Measurements from ENCODE around the gene TUBGCP6. TPM values are rescaled to one million over a fixed set of nuclear protein-coding genes. Genes with fewer than 3 reads are reported as not detected.
A peak's percentile ranks its signal among the peaks of the same experiment; 100 is the strongest.

The TUBGCP6 gene
- polyA plus RNA-seq, 10 donors, result 15.8 to 38.6 (median 24.1) TPM

DNA sequence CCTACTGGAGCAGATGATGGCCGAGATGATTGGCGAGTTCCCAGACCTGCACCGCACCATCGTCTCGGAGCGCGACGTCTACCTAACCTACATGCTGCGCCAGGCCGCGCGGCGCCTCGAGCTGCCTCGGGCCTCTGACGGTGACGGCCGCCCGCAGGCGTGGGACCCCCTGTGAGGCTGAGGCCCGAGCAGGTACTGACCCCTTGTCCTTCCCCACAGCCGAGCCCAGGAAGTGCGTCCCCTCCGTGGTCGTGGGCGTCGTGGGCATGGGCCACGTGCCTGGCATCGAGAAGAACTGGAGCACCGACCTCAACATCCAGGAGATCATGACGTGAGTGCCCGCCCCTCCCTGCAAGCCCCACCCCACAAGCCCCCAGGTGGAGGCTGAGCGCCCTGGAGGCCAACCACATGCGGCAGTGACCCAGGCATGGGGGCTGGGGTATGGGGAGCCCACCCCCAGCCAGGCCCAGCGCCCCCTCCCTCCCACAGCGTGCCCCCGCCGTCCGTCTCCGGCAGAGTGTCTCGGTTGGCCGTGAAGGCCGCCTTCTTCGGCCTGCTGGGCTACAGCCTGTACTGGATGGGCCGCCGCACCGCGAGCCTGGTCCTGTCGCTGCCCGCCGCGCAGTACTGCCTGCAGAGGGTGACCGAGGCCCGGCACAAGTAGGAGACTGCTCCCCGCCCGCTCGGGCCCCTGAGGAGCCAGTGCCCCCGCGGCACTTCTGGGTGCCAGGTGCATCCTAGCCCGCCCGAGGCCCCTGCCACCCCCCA is 46.8 kb downstream of the TUBGCP6 start:
- no peak for DNase-seq

- DNase-seq, result no peak
These were observed 47.6 kb downstream of the TUBGCP6 start for GRCh38 chr22:50197000-50197800.

- DNase-seq, result no peak
These were observed 48.6 kb downstream of the TUBGCP6 start for GRCh38 chr22:50196256-50196655.

DNA sequence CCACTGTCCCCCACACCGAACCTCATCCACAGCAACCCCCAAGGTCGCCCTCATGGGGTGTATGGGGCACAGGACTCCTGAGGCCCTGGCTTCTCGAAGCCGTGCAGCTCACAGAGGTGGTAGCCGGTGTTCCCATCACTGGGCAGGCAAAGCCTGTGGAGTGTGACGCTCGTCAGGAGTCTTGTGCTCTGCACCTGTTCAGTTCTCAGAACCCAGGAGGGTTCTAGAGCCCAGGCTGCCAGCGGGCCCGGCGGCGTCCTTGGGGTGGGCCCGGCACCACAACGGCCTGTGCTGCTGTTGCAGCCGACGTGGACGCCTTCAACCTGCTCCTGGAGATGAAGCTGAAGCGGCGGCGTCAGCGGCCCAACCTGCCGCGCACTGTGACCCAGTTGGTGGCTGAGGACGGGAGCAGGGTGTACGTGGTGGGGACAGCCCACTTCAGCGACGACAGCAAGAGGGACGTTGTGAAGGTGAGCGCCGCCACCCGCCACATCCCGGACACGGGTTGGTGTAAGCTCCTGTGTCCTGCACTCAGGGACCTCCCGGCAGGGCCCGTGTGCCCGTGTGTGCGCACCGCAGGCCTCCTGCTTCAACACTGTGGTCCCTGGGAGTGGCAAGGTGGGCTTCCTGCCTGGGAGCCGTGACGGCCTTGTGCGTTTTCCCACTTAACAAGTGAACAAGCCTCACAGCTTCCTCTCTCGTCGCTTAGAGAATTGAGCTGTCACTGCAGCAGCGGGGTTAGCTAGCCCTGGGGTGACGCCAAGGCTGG is 50.6 kb downstream of the TUBGCP6 start:
- no peak for DNase-seq

DNA sequence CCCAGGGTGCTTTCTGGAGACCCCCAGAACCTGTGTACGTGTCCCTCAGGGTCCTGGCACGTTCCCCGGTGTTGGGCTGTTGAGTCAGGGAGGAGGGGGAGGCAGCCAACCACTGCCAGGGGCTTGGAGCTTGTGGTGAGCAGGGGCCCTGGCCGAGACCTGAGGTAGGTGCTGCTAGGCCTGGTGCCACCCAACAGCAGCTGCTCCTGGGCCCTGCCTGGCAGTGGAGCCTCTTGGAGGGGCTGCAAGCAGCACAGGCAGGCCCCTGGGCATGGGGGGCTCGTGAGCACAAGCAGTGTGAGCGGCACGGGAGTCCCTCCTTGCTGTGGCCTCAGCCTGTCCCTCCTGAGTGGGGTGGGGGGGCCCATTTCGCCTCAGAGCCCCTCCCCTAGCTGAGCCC is 51.2 kb downstream of the TUBGCP6 start:
- DNase-seq, result no peak

- DNase-seq, result no peak
These were observed 52.2 kb downstream of the TUBGCP6 start for GRCh38 chr22:50192436-50193204.

DNA sequence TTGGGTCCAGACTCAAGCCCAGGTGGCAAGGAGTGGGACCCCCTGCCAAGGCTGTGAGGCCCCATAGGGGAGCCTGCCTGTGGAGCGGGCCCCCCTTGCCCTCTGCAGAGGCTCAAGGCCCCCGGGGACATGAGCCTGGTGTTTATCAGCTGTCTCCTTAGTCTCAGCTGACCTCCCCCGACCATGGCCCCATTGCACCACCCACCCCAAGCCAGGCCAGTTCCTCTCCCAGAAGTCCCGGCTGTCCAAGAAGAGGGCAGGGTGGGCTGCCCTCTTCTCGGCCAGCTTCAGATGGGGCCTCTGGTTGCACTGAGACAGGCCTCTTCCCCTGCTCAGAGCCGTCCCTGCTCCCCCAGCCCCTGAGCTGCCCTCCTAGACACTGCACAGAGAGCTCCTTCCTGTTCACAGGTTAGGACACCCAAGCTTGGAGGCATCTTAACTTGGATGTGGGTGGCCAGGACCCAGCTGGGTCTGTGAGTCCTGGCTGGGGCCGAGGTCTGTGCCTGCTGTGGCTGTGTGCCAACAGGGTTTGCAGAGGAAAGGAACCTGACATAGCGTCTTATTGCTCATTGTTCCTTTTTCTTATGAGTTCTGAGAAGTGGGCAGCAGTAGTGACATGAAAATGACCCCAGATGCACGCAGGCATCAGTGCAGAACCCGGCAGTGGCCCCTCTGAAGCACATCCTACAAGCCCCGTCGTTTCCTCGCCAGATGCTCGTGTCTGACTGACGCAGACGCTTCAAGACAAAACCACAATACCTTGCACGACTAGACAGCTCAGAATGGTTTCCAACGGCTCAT is 53.7 kb downstream of the TUBGCP6 start:
- DNase-seq, result peak in 1 of 3 donors; percentile 60

GRCh38 chr22:50190182-50190940 is 54.5 kb downstream of the TUBGCP6 start:
- peak in 1 of 3 donors; percentile 80 for DNase-seq

DNA sequence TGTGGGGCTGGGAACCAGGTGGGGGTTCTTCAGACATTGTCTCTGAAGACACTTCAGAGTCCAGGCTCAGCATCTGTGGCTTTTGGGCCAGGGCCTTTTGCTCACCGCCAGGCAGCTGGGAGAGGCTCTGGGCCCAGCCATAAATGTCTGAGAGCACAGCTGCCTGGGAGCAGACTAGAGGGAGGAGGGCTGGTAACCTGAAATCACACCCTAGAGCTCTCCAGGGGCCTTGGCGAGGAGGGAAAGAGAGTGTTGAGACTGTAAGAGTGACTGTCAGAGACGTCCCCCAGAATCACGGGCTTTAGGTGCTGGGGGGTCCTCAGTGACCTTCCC is 55.0 kb downstream of the TUBGCP6 start:
- peak; percentile 44 to 85 (median 44) for DNase-seq

GRCh38 chr22:50189184-50189848 is 55.5 kb downstream of the TUBGCP6 start:
- DNase-seq, result no peak

- DNase-seq, result no peak
These were observed 56.5 kb downstream of the TUBGCP6 start for GRCh38 chr22:50188356-50188755.

- no peak for DNase-seq
These were observed 57.9 kb downstream of the TUBGCP6 start for GRCh38 chr22:50186761-50187523.

GRCh38 chr22:50186181-50186714 is 58.6 kb downstream of the TUBGCP6 start:
- no peak for DNase-seq

DNA sequence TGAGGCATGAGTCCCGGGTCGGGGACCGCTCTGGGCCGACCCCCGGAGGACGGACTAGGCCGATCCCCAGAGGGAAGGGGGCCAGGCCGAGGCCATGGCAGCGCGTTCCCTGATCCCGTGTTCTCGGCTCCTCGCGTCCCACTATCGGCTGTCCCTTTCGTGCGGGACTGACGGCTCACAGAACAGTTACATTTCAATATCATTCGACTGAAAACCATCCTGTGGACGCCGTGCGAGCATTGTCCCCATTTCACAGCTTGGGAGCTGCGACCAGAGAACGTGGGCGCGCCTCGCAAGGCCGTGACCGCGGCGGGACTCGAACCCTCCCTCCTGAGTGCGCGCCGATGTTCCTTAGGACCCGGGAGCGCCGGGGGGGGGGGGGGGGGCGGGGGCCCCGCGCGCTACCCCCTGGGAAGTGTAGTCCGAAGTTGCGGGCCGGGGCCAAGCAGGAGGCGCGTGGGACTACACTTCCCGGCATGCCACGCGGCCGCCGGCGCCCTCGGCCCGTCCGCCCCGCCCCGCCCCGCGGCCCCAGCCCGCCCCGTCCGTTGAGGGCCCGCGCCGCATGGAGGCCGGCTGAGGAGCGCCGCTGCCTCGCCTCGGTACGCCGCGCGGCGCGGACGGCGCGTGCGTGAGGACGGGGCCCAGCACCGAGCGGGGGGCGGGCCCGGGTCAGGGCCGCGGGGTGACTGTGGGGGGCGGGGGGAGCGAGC is 59.3 kb downstream of the TUBGCP6 start, which contains the start of gene TRABD:
TRABD (plus strand) TSS at position 539 of the 713 bp plus-strand sequence. CDS start 7,148 bp downstream, outside the sequence.
- peak; percentile 89 to 94 (median 91) for DNase-seq

DNA sequence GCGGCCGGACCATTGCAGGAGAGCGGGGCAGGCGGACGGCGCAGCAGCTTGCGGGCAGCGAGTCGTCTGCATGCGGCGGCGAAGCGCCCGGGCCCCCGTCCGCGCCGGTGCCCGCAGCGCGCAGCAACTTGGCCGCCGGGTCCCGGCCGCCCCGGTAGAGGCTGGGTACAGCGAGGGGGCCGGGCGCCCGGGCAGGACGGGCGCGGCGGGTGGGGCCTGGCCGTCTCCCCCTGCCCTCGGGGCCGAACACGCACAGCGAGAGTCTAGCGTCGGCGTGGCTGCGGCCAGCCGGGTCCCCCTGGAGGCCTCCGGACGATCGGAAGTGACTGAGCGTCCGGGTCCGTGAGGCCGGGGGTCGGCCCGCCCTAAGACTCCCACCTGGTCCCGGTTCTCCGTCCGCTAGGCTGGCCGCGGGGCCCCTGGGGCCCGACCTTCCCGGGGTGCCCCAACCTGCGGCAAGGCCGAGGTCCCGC is 59.9 kb downstream of the TUBGCP6 start:
- no peak for DNase-seq

DNA sequence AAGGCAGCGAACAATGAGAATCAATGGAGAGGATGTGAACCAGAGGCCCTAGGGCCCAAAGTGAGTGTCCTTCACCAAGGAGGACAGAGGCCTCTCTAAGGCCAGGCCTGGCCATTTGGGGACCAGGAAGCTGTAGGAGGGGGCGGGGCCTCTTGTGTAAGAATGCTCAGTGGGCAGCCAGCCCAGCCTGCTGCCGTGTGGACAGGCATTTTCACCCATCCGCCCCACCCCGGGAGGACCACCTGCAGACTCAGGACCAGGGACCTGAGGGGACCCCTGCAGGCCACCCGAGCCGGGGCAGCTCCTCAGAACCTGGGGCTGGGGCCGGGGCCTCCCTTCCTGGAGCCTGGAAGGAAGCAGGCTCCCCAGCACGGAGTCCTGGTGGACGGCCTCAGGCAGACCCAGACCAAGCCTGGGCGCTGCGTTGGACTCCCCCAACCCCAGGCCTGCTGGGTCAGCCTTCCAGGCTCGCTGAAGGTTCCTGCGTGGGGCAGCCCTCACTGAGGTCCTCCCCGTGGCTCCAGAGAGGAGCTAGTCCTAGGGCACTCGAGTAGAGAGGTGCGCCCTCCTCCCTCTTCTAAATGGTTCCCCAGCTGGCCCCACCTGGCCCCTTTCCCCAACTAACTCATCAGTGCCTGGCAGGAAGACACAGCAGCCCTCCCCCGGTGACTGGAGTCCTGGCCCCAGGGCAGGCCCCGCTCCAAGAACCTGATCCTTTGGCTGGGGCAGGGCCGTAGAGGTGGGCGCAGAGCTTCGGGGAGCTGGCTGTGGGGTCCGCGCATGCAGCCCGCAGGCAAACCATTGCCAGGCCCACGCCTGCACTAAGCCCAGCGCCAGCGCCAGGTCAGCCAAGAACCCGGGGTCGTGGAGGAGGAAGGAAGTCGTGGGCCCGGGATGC is 60.6 kb downstream of the TUBGCP6 start:
- peak in 2 of 3 donors; percentile 48 to 73 for DNase-seq
